ENCODE results near the gene P2RY6. TPM values are rescaled to one million over a fixed set of nuclear protein-coding genes. Genes with fewer than 3 reads are reported as not detected.

Gene P2RY6
- total RNA-seq, 1 donor from 2014 or later, result 1.1 TPM

DNA sequence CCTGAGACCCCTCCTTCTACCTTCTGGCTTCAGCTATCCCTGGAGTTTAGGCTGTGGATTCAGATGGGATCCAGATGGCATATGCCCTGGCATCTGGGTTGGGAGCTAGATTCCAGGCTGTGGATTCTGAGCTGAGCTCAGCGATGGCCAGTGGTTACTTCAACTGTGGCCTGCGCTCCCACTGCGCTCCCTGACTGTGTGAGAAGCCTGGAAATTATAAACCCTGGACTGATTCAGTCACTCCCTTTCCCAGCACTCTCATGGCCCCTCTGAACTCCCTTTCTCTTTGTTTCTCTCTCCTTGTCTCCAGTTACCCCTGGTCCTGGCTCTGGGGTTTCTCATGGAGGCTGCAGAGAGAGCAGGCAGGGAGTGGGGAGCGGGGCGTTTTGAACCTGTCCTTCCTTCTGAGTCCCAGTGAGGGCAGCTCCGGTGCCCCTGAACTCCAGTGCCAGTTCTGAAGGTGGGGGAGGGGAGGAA is 40.8 kb downstream of the P2RY6 start:
- DNase-seq (ENCODE audit: extremely low read depth, low read depth, low spot score), result no peak

DNA sequence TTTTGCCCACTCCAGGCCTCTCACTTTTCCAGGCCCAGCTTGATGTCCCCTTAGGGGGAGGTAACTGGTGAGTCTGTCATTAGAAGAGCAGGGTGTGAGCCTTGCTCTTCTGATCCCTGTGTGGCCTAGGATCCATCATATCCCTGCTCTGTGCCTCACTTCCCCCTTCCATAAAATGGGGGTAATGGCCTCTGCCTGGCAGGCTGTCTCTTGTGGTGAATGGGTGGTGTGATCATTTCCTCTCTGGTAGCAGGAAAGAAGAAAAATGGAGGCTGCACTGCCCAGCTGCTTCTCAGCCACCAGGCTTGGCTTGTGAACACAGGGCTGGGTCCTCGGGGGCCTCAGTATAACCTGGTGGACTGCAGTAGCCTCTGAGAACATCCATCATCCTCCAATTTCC is 41.5 kb downstream of the P2RY6 start:
- DNase-seq (ENCODE audit: extremely low read depth, low read depth, low spot score), result no peak

DNA sequence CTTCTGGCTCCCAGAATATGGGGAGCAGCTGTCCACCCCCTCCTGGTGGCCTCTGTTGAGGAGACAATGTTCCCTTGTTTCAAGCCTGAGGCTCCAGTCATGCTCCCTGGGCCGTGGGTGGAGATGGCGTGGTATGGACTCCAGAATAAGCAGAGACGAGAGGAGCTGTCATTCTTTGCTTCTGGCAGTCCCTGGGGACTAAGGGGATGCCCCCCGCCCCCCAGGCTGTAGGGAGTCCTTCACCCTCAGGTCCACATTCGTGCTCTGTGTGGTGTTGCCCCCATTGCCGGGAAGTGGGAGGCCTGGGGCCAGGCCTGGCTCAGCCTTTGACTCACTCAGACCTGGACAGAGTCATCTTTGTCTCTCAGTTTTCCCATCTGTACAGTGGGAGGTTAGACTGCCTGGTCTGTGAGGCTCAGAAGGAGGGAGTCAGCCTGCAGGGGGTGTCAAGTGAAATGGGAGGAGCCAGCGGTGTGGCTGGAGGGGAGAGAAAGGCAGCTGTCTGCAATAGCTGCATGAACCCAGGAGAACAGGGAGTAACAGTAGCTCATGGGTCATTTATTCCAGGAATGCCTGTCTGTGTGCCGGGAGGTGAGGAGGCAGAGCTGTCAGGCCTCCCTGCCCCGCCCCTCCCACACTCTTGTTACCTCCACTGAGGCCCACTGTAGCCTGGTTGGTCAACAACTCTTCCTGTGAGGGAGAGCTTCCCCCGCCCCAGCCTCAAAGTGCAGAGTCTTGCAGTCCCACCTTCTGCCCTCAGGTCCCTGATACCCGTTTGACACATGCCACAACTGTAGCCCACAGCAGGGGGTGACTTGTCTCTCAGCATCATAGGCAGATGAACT is 42.2 kb downstream of the P2RY6 start:
- DNase-seq (ENCODE audit: extremely low read depth, low read depth, low spot score), result no peak

DNA sequence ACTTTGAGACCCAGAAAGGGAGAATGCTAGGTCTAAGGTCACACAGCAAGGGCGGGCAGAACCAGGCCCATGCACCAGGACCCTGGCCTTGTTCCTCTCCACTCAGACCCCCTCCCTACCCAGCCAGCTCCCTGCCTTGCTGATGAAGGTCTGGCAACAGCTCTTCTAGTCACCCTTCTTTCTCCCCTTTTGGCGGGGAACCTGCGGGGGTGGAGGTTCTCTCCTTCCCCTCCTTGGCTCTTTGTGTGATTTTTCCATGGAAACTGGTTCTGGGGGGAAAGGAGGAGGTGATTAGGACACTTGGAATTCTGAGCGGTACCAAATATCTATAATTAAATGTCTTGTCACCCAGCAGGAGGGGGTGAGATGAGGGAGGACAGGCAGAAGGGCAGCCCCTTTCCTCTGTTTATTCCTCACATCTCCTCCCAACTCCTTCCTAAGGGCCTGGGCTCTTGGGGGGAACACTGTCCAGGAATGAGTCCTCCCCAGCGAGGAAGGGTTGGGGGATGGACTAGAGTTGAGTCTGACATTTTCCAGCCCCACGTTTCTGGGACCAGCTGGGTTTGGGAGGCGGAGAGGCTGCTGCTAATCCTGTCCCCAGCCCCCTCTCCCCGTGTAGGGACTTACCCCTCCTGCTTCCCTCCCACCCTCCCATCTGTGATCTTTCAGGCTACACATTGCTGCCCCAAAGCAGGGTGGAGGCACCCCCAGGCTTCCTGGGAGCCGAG is 43.3 kb downstream of the P2RY6 start:
- no peak for DNase-seq (ENCODE audit: extremely low read depth, low read depth, low spot score)

DNA sequence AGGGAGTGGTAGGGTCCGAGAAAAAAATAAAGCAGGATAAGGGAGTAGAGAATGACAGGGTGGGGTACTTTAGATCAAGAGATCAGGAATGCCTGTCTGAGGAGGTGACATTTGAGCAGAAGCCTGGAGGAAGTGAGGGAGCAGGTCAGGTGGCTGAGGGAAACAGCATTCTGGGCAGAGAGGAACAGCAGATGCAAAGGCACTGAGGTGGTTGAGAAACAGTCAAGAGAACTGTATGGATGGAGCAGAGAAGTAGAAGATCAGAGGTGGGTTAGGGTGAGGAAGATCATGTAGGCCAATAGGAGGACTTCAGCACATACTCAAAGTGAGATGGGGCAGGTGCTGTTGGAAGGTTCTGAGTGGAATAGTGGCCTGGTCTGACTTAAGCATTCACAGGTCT is 44.3 kb downstream of the P2RY6 start:
- no peak for DNase-seq (ENCODE audit: extremely low read depth, low read depth, low spot score)

DNA sequence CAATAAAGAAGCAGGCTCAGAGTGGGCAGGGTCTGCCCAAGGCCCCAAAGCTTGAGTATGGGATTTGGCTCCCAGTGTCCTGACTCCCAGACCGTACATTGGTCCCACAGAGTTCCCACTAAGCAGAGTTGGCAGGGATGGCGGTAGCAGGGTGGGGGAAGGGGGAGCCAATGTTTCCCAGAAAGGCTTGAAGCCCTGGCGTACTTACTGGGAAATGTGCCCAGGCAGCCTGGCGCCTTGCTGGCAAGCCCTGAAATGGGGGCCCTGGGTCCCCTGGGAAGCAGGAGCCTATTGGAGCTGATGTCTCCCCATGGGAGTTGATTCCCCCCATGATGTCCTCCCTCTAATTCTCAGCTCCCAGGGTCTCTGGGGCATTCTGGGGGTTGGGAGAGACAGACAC is 45.2 kb downstream of the P2RY6 start:
- DNase-seq (ENCODE audit: extremely low read depth, low read depth, low spot score), result no peak

DNA sequence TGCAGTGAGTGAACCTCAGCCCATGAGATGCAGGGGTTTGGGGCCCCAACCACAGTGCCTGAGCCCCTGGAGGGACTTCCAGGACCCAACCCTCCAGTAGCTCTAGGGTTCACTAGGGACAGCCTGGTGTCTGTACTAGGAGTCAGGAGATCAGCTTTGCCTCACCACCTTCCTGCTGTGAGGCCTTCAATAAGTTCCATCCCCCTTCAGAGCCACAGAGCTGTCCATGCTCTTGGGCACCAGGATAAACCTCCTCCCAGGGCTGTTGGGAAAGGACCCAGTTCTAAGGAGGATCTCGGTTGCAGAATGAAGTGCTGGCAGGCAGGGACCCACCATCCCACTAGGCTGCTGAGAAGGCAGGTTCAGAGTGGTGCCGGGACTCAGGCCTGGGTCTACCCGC is 45.7 kb downstream of the P2RY6 start:
- DNase-seq (ENCODE audit: extremely low read depth, low read depth, low spot score), result no peak

DNA sequence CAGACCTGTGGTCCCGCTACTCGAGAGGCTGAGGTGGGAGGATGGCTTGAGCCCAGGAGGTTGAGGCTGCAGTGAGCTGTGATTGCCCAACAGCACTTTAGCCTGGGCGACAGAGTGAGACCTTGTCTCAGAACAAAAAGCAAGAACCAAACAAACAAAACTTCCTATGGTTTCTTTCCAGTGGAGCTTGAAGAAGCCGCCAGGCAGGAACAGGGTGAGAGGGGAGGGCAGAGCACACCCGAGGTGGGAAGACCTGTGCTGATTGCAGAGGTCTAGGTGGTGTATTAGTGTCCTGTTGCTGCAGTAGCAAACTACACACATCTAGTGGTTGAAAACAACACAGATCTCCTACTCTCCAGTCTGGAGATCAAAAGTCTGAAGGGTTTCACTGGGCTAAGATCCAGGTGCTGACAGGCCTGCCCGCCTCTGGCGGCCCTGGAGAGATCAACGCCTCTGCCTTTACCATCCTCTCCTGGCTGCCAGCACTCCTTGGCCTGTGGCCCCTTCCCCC is 46.4 kb downstream of the P2RY6 start:
- no peak for DNase-seq (ENCODE audit: extremely low read depth, low read depth, low spot score)

DNA sequence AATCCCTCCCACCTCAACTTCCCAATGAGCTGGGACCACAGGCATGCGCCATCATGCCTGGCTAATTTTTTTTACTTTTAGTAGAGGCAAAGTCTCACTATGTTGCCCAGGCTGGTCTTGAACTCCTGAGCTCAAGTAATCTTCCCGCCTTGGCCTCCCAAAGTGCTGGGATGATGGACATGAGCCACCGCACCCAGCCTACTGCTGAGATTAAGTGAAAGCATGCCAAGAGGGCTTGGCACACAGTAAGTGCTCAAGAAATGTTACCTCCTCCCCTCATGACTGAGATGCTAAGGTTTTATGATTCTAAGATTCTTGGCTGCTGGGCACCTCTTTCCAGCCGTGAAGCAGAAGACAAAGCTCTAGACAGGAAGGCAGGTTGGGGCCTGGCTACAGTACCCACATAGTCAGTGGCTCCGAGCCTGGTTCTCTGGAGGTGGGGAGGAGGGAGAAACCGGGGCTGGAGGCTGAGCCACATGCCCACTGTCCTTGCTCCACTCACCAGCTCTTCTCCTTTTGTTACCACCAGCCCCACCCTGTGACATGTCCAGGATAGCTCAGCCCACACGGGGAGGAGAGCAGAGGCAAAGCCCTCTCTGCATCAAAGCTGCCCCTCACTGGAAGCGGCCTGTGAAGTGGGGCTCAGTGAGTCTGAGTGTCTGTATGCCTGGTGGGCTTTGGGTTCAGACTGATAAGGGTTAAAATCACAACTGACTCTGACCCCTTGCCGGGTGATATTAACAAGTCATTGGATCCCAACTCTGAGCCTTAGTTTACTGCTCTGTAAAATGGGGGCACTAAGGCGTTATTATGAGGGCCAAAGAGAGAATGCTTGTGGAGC is 48.8 kb downstream of the P2RY6 start:
- no peak for DNase-seq (ENCODE audit: extremely low read depth, low read depth, low spot score)

DNA sequence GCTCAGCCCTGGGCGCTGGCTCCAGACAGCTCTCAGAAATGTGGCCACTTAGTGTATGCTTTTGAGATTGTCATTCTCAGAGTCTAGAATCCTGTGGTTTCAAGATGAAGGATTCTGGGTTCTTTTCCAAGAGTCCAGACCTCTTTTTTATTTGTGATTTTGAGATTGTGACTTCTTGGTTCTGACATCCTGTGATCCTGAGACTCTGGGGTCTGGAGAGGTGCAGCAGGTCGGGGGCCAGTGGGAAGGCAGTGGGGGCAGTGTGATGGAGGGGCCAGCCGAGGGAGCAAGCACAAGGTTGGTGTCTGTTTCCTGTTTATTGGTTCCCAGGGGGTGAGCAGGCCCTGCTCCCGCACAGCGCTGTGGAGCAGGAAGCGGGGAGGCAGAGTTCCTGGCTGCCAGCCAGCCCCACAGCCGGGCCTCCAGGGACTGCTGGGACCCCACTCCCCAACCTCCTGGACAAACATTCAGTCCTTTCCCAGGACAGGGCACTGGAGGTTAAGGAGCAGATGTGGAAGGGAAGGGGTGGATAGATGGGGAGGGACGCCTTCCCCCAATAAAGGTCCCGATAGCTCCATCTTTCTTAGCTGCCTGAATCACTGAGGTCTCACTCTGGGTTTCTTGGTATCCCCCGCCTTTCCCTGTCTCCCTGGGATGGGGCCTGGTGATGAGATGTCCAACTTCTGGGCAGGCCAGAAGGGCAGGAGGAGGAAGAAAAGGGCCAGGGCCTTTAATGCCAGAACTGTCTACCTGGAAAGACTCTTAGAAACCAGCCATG is 49.7 kb downstream of the P2RY6 start:
- no peak for DNase-seq (ENCODE audit: extremely low read depth, low read depth, low spot score)

DNA sequence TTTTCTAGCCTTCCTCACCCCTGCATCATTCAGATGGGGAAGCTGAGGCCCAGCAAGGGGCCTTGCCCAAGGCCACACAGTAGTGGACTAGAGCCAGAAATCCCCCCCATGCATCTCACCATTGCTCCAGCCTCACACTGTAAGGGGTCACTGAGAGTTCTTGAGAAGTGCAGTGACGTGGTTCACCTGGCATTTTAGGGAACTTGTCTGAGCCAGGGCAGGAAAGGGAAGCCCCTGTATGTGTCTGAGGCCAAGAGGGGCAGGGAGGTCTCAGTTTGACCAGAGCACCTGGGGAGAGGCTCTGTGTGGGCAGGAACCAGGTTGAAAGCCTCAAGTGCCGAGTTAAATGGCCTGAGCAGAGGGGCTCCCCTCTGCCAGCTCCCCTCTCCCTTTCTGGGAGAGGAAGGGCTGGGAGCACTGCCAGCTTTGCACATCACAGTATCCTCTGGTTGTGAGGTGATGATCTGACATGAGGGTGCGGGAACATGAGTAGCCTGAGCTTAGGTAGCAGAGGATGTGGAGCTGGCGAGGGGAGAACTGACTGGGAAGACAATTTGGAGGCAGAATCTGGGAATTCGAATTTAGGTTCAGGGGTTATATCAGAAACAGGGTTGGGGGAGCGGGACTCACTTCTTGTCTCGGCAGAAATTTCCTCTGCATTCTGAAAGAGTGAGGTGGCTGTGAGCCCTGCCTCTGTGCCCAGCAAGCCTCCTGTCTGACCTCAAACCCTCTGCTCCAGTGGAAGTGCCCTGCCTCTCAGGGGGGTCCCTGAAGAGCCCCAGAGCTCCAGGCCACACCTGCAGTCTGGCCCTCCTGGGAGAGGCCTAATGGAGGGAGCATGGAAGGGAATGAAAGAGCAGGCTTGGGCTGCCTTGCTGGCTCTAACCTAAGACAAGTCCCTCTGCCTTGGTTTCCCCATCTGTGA is 50.5 kb downstream of the P2RY6 start:
- DNase-seq (ENCODE audit: extremely low read depth, low read depth, low spot score), result no peak

DNA sequence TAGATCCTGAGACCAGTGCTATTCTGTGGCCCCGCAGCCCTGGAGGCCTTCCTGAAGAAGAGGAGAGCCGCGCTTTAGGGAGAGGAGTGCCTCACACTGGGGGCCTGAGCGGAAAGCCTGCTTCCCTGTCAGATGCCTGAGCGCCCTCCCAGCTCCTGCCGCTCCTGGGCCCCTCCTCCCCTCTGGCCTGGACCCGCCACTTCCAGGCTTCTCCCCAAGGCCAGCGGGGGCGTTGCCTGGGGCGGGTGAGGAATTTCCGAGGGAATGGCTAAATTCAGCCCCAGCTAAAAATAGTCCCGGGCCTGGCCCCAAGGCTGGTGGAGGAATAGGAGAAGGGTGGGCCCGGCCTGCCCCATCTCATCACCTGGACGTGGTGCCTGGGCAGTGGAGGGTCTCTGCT is 51.3 kb downstream of the P2RY6 start:
- DNase-seq (ENCODE audit: extremely low read depth, low read depth, low spot score), result no peak

DNA sequence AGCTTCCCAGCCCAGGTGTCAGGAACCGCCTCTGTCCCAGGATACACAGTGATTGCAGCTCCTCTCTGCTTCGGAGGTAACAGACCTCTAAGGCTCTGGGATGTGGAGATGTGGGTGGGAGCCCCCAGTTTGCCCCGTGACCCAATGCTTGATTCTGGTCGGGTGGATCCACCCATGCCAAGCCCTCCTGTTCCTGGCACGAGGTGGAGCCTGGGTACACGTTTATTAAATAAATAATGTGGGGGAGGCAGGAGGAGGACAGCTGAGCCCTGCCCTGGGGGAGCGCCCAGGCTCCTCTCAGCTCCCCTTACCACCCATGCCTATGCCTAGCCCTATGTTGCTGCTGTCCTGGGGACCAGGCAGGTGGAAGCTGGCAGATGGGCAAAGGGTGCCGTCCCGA is 52.0 kb downstream of the P2RY6 start:
- DNase-seq (ENCODE audit: extremely low read depth, low read depth, low spot score), result no peak

DNA sequence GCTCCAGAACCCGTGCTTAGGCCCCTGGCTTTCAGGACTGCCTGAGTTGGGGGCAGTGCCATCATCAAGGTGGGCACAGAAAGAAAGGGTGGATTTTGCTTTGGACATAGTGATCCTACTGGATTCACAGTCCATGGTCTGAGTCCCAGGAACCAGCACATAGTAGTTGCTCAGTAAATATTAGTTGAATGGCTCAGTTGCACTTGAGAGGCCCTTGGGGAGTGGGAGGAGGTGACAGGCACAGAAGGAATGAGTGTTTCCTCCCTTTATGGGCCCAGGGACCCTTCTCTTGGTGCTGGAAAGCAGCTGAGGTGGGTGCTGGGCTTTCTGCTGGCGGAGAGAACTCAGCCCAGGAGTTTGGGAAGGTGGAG is 52.5 kb downstream of the P2RY6 start:
- no peak for DNase-seq (ENCODE audit: extremely low read depth, low read depth, low spot score)

DNA sequence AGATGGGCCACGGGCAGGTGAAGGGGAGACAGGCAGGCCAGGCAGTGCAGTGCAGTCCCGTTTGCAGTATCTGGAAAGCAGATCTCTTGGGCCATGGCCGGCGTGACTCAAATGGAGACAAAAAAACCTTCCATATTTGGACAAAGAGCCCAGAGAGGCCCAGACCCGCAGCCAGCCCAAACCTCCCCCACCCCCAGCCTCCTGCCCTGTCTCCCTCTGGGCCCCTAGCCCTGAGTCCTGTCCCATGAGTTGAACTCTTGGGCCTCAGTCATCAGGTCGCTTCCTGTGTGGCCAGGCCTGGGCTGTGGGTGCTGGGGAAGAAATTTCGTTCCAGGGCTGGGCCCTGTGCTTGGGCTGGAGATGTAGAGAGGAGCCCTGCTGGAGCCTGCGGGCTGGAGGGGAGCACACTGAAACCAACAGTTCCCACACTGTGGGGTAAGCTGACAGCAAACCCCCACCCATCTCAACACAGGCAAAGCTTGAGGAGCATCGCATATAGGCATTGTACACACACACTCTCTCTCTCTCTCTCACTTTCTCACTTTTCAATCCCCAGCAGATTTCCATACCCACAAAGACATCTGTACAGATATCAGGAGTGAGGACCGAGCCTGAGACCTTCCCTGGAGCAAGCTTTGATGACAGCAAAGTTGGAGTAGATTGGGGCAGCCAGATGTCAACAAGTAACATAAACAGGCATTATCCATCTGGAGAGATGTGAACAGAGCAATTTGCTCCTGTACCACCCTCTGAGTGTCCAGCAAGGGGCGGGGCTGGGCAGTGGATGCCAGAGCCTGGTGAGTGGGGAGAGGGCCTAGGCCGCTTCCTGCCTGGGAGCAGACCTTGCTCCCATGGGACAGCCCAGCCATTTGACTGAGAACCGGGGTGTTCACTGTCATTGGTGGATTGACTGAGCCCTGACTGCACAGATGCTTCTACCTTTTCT is 53.2 kb downstream of the P2RY6 start:
- DNase-seq (ENCODE audit: extremely low read depth, low read depth, low spot score), result no peak

DNA sequence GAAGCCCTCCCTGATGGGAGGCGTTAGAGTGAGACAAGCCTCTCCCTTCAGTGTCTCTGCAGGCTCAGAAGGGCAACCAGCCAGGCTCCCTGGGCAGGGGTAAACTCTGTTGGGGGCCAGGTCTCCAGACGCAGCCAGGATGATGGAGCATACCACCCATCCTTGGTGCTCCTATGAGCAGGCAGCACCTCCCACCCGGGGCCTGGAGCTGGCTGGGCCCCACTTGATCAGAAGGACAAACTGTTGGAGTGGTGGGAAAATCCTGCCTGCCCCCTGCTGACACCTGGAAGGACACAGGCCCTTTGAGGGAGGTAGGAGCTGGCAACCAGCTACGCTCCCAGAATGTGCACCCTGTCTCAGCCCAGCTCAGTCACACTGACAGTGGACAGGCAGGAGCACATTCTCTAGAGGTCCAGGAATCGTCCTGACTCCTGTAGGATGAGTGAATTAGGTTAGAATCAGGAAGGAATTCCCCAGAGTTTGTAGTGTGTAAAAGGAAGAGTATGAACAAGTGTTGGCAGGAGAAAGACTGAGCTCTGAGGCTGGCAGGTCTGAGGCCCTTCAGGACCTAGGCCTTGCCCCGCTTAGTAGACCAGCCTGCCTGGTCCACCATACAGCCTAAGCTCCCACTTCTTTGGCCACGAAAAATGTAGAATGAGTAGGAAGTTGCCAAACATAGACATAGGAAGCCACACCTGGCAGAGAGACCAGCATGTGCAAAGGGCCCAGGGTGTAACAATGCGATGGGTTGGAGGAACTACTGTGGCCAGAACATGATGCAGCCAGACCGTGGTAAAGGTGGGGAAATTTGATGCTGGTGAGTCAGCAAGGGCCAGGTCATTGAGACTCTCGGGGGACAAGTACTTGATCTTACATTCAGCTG is 55.0 kb downstream of the P2RY6 start:
- DNase-seq (ENCODE audit: extremely low read depth, low read depth, low spot score), result no peak

DNA sequence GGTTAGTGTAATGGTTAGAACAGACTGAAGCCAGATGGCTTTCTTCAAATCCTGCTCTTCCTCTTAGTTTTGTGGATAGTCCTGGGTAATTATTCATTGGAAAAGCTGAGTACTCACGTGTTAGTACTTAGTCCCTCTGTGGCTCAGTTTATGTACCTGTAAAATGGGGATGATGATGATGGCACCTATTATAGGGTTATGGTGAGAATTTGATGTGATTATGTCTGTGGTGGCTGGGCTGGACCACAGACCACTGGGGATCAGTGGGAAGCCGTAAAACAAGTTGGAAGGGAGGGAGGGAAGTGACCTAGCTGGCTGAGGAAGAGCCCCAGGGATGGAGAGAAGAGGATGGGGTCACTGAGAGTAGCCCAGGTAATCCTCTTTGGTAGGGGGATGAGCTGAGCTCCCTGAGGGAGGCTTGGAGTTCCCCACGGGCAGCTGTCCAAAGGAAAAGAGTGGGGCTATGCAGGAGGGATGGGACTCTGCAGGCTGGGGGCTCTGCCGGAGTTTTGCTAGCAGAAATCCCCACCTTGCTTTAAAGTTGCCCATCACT is 55.8 kb downstream of the P2RY6 start:
- DNase-seq (ENCODE audit: extremely low read depth, low read depth, low spot score), result no peak

Data from glomerular endothelial cell (primary cell).